OCI-LY3 (cell line): ENCODE measurements around the gene C1QTNF12.

Experiments
- H2AFZ ChIP-seq: fragments of 200-600, 300-600 bp; shearing (Covaris generic); 2 replicates; pipeline ENCODE4 v1.6.0; 2014; ENCODE audit warnings: antibody characterized with exemption, low read depth, low read length
- H3K27ac ChIP-seq: fragments of 200-600, 300-600 bp; sonication (generic); 2 replicates; pipeline ENCODE4 v1.5.1; 2014; ENCODE audit warnings: mild to moderate bottlenecking, low read length, moderate library complexity, mixed read lengths
- H3K27me3 ChIP-seq: fragments of 200-600, 300-600 bp; sonication (generic); 2 replicates; pipeline ENCODE4 v1.6.1; 2014; ENCODE audit warnings: low read depth, low read length, mixed read lengths
- H3K36me3 ChIP-seq: fragments of 200-600, 300-600 bp; sonication (generic); replicated peaks from 2 replicates; pipeline ENCODE3; 2014; ENCODE audit warnings: low read depth, low read length, mixed read lengths
- H3K4me1 ChIP-seq: fragments of 300-600, 200-600 bp; sonication (generic); 2 replicates; pipeline ENCODE4 v1.6.1; 2014; ENCODE audit warnings: low read length, mixed read lengths
- H3K4me2 ChIP-seq: fragments of 200-600, 300-600 bp; sonication (generic); 2 replicates; pipeline ENCODE4 v1.6.1; 2014; ENCODE audit warnings: low read length, mixed read lengths
- H3K4me3 ChIP-seq: fragments of 300-600, 200-600 bp; sonication (generic); 2 replicates; pipeline ENCODE4 v1.5.1; 2014; ENCODE audit warnings: antibody characterized with exemption, mild to moderate bottlenecking, low read length, moderate library complexity
- H3K79me2 ChIP-seq: fragments of 300-600, 200-600 bp; shearing (Covaris generic); 2 replicates; pipeline ENCODE4 v1.6.1; 2014; ENCODE audit warnings: mild to moderate bottlenecking, low read length, mixed read lengths
- H3K9ac ChIP-seq: fragments of 300-600, 200-600 bp; shearing (Covaris generic); 2 replicates; pipeline ENCODE4 v1.6.0; 2014; ENCODE audit warnings: mild to moderate bottlenecking, low read length, moderate library complexity
- H3K9me3 ChIP-seq: fragments of 200-600, 300-600 bp; shearing (Covaris generic); 2 replicates; pipeline ENCODE4 v1.6.1; 2014; ENCODE audit warnings: low read length, mixed read lengths; ENCODE audit not compliant: insufficient read depth
- H4K20me1 ChIP-seq: fragments of 200-600, 300-600 bp; sonication (generic); 2 replicates; pipeline ENCODE4 v1.6.1; 2016; ENCODE audit warnings: low read length, mixed read lengths; ENCODE audit not compliant: insufficient read depth
- EZH2phosphoT487 ChIP-seq: fragments of 200-600 bp; shearing (Covaris generic); IDR thresholded peaks from 2 replicates; pipeline ENCODE4 v1.6.1; 2018; ENCODE audit warnings: antibody characterized with exemption, mixed run types, low read depth
- TF ChIP-seq, protein P1 (sequence below): fragments of 200-600, 300-600 bp; sonication (generic); IDR thresholded peaks from 2 replicates; pipeline ENCODE4 v1.5.1; 2014; ENCODE audit warnings: antibody characterized with exemption, low read length, low read depth

C1QTNF12 gene

DNA sequence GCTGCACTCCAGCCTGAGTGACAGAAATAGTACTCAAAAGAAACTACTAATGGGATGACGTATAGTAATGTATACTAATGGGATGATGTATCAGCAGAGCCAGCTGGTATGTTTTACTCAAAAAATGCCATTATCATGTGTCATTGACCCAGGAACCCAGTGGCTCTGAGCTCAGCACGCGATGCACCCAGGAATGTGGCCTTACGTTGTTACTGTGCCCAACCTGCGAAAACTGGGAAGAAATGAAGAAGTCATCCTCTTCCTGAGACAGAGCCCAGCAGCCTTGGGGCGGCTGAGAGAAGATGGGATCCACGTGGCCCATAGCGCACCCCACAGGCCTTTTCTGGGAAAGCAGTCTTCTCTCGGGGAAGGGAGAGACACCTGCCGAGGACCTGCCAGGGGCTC lies 18.3 kb upstream of the C1QTNF12 start:
- Histone ChIP-seq H4K20me1 (peaks cover 12% of the 10 kb centered on the region), H2AFZ (no peak overlapping the region), H3K9ac (no peak overlapping the region), H3K79me2 (peaks cover 38% of the 10 kb centered on the region), H3K4me2 (no peak overlapping the region), H3K27ac (no peak overlapping the region), H3K36me3 (peaks cover 39% of the 10 kb centered on the region), H3K9me3 (no peaks in the 10 kb centered on the region), H3K4me3 (no peak overlapping the region), H3K27me3 (no peaks in the 10 kb centered on the region), H3K4me1 (peaks cover 9% of the 10 kb centered on the region; the same call in 1 of the 2 replicates)
- TF ChIP-seq, protein P1, sequence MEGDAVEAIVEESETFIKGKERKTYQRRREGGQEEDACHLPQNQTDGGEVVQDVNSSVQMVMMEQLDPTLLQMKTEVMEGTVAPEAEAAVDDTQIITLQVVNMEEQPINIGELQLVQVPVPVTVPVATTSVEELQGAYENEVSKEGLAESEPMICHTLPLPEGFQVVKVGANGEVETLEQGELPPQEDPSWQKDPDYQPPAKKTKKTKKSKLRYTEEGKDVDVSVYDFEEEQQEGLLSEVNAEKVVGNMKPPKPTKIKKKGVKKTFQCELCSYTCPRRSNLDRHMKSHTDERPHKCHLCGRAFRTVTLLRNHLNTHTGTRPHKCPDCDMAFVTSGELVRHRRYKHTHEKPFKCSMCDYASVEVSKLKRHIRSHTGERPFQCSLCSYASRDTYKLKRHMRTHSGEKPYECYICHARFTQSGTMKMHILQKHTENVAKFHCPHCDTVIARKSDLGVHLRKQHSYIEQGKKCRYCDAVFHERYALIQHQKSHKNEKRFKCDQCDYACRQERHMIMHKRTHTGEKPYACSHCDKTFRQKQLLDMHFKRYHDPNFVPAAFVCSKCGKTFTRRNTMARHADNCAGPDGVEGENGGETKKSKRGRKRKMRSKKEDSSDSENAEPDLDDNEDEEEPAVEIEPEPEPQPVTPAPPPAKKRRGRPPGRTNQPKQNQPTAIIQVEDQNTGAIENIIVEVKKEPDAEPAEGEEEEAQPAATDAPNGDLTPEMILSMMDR: peak; percentile 17
- no peak for TF ChIP-seq EZH2phosphoT487

DNA sequence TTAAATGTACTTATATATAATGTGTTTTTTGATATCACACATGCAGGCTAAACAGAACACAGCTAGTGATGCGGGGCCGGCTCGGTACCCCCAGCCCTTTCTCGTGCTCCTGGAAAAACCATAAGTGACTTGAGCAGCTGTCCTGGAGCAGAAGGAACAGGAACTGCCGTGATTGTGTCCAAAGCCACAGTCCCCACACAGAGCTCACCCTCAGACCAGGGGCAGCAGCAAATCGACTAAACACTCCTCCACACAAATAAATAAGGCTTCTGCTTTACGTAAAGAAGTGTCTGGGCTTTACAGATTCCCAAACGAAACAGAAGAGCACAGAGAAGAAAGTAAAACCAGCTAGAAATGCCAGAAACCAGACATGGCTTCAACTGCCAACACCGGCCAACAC lies 17.5 kb upstream of the C1QTNF12 start:
- H3K9ac ChIP-seq: no peak overlapping the region
- H3K9me3 ChIP-seq: no peaks in the 10 kb centered on the region
- no peaks in the 10 kb centered on the region for H3K27me3 ChIP-seq
- no peak overlapping the region for H3K4me3 ChIP-seq
- H3K79me2 ChIP-seq: peaks cover 33% of the 10 kb centered on the region
- peaks cover 42% of the 10 kb centered on the region for H3K36me3 ChIP-seq
- TF ChIP-seq, protein P1: no peak
- no peak for TF ChIP-seq EZH2phosphoT487
- peaks cover 12% of the 10 kb centered on the region for H4K20me1 ChIP-seq
- H3K27ac ChIP-seq: no peak overlapping the region
- H3K4me1 ChIP-seq: peaks cover 9% of the 10 kb centered on the region; the same call in 1 of the 2 replicates
- no peak overlapping the region for H2AFZ ChIP-seq
- H3K4me2 ChIP-seq: no peak overlapping the region

DNA sequence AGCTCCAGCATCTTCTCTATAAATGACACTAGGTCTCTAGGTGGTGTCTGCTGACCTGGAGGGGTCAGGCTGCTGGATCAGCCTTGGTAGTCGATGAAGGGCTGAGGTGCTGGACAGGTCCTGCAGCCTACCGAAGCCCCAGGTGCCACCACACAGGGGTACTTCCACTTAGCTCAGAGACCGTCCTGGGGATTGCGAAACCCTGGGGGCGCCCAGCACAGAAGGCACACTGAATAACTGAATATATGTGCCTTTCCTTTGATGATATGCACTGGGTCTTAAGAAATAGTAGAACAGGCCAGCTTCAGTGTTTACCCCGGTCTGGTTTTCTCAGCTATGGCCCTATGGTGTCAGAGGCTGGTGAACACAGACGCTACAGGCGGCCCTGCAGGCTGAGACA lies 16.2 kb upstream of the C1QTNF12 start:
- Histone ChIP-seq H2AFZ (no peak overlapping the region), H3K9ac (no peak overlapping the region), H3K79me2 (peaks cover 28% of the 10 kb centered on the region), H3K27me3 (no peaks in the 10 kb centered on the region), H3K9me3 (no peaks in the 10 kb centered on the region), H3K4me1 (peaks cover 9% of the 10 kb centered on the region; the same call in 1 of the 2 replicates), H4K20me1 (peaks cover 12% of the 10 kb centered on the region), H3K4me3 (no peak overlapping the region), H3K36me3 (peaks cover 44% of the 10 kb centered on the region), H3K4me2 (no peak overlapping the region), H3K27ac (no peak overlapping the region)
- TF ChIP-seq, protein P1: no peak
- TF ChIP-seq EZH2phosphoT487: no peak

DNA sequence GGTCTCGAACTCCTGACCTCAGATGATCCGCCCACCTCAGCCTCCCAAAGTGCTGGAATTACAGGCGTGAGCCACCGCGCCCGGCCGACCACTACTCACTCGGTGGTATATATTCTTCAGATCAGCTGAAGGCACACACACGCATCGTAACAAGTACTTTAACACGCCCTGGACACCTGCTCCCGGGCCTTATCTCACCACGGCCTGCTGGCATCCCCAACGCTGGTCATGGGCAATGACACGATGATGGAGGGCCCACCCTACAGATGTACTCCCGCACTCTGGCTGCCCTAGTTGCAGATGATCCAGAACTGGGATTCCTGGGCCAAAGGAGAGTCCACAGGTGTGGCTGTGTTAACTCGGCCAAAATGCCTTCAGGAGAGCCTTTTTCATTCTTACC lies 15.5 kb upstream of the C1QTNF12 start:
- H3K4me3 ChIP-seq: no peak overlapping the region
- no peak overlapping the region for H2AFZ ChIP-seq
- no peak overlapping the region for H3K4me2 ChIP-seq
- H3K4me1 ChIP-seq: peaks cover 9% of the 10 kb centered on the region; the same call in 1 of the 2 replicates
- H3K79me2 ChIP-seq: peaks cover 21% of the 10 kb centered on the region
- H4K20me1 ChIP-seq: peaks cover 12% of the 10 kb centered on the region
- no peaks in the 10 kb centered on the region for H3K9me3 ChIP-seq
- no peaks in the 10 kb centered on the region for H3K27me3 ChIP-seq
- peaks cover 37% of the 10 kb centered on the region for H3K36me3 ChIP-seq
- H3K27ac ChIP-seq: no peak overlapping the region
- TF ChIP-seq, protein P1: no peak
- TF ChIP-seq EZH2phosphoT487: no peak
- no peak overlapping the region for H3K9ac ChIP-seq
